ENCODE results near the gene HHLA2.

HHLA2 gene

GRCh38 chr3:108300103-108300849, 3.9 kb downstream of the HHLA2 start:
- DNase-seq (ENCODE audit: low spot score) = no peak

DNA sequence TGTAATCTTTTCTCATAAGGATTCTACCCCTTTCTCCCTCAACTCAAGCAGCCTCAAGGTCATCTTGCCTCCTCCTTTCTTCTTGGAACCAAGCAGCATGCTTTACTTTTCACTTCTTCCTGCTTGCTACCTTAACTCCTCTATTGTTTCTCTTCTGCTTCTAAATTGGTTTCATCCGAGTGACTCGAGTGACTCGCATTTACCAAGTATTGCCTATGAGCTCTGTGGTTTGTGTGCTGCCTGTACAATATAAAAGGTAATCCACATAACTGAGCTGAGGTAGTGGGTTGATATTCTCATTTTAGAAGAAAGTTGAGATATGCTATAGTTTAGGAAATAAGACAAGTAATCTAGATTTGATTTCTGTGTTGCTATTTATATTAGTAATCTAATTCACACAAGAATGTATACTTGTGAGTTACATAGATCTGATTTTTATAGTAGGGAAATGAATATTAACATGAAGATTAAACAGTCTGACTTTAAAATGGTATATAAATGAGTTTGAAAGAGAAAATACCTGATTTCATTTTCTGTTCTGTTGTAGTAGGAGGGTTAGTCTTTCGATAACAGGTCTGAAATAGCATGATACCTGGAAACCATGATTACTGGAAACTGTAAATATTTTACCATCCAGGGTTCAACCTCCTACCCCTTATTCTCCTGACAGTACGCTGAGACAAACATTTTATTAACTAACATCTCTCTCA, 5.5 kb downstream of the HHLA2 start:
- DNase-seq (ENCODE audit: low spot score) = no peak

GRCh38 chr3:108302570-108302969, 6.2 kb downstream of the HHLA2 start:
- no peak for DNase-seq (ENCODE audit: low spot score)

GRCh38 chr3:108305484-108306172, 9.3 kb downstream of the HHLA2 start:
- DNase-seq (ENCODE audit: low spot score) = no peak

- DNase-seq (ENCODE audit: low spot score) = no peak
Measured at GRCh38 chr3:108311797-108312196, 15.4 kb downstream of the HHLA2 start.

DNA sequence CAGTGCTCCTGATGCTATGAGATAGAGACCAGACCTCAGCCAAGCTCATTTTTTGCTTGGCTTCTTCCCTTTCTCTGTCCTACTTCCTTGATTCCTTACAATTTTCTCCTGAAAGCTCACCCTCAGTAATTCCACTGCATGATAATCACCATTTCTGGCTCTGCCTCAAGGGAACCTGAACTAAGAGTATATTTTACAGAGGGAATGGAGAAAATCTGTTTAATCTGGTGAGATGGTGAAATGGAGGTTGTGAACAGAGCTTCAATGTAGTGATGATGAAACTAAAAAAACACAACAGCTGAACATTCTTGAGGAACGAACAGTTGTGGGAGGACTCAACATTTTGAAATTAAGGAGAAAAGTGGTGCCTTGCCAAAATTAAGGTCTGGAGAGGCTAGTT, 16.3 kb downstream of the HHLA2 start:
- no peak for DNase-seq (ENCODE audit: low spot score)

- no peak for DNase-seq (ENCODE audit: low spot score)
Measured at GRCh38 chr3:108315767-108316301, 19.5 kb downstream of the HHLA2 start.

GRCh38 chr3:108319428-108320082, 23.2 kb downstream of the HHLA2 start:
- DNase-seq (ENCODE audit: low spot score) = no peak

- no peak for DNase-seq (ENCODE audit: low spot score)
Measured at GRCh38 chr3:108320746-108321350, 24.5 kb downstream of the HHLA2 start.

DNA sequence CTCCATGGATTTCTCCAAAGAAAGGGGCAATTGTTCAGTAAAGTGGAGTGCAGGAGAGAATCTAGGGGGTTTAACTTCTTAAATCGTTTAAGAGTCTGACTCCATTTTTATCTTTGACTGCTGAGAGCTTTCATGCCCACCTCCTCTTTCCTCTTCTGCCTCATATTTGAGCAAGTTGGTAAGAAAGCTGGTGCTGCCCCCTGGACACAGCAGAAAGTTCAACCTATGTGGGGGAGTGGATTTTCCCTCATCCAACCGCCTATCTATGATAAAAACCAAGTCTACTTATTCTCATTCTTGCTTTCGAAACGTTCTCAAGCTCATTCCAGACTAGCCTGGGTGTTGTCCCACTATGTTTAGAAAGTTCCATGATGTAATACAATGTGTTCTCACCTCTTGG, 26.0 kb downstream of the HHLA2 start:
- no peak for DNase-seq (ENCODE audit: low spot score)

GRCh38 chr3:108324177-108324576, 27.8 kb downstream of the HHLA2 start:
- no peak for DNase-seq (ENCODE audit: low spot score)

DNA sequence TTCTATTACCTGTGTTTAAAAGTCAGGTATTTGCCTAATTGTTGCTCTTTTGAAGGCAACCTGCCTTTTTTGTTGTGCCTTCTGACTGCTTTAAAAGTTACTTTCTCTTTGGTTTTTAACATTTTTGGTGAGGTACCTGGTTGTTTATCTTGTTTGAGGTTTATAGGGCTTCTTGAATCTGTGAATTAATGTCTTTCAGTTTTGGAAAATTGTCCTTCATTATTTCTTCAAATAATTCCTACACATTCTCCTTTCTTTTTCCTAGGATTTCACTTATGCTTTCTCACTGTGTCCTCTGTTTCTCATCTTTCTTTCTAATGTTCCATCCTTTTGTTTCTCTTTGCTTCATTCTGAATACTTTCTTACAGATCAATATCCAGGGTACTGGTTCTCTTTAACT, 30.8 kb downstream of the HHLA2 start:
- no peak for DNase-seq (ENCODE audit: low spot score)

DNA sequence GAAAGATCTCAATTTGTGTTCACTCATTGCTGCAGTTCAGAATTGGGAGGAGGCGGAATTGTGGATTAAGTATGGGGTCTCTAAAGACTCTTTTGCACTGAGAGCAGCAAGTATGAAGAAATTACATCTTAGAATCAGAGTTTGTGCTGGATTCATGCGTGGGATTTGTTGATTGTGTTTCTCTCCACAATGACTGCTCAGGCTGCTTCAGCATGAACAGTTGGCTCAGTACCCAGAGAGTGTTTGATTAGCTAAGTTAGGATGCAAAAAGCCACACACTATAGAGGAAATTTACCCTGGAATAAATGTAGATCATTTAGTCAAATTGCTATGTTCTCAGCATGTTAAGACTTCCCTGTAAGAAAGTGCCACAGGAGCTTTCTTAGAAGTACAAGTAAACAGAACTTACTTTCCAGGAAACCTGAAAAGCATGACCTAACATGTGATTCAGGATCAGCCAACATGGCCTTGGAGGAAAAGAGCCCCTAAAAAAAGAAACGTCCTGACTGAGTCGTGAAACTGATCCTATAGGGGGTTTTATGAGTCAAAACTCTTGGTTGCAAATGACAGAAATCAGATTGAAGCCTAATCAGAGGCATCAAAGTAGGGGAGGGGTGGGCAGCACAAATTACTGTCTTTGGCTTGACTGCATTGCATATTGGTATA, 32.6 kb downstream of the HHLA2 start:
- DNase-seq (ENCODE audit: low spot score) = no peak

DNA sequence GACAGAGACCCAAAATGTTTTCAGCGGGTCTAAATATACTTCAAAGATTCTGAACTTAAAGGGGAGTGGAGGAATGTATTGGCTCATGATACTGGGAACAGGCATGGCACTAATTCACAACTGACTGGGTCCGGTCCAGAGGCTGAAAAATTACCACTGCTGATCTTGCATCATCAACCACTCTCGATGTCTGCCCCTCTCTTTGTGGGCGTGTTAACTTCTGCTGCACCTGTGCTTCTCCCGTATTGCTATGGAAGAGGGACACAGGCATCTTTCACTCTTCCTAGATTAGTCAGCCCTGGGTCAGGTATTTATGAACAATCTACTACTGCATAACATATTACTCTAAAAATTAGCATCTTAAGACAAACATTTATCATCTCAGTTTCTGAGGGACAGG, 33.2 kb downstream of the HHLA2 start:
- DNase-seq (ENCODE audit: low spot score) = no peak

DNA sequence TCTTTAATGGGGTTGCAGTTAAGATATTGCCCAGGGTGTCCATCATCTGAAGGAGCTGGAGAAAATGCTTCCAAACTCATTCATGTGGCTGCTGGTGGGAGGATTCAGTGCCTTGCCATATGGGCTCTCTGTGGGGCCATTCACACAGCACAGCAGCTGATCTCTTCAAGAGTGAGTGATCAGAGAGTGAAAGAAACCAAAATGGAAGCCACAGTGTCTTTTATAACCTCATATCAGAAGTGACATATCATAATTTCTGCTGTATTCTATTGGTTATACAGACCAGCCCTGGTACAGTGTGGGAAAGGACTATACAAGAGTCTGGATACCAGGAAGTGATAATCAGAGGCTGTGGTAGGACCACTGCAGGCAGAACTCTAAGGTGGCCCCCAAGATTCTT, 33.6 kb downstream of the HHLA2 start:
- DNase-seq (ENCODE audit: low spot score) = no peak

DNA sequence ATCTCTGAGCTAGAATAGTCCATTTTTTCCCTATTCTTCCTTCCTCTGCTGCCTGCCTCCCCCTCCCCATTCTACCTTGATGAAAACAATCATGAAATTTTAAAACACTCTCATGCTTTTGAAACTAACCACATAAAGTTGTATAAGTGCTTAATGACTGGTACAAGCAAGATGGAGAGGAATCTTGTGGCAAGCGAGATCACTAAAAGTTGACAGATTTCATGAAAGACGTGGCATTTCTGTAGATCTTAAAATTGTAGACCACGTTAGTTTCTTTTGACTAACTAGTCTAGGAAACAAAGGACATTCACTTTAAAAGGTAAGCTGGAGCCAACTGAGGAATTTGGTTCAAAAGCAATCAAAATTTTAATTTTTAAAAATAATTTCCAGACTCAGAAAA, 35.4 kb downstream of the HHLA2 start:
- DNase-seq (ENCODE audit: low spot score) = no peak

DNA sequence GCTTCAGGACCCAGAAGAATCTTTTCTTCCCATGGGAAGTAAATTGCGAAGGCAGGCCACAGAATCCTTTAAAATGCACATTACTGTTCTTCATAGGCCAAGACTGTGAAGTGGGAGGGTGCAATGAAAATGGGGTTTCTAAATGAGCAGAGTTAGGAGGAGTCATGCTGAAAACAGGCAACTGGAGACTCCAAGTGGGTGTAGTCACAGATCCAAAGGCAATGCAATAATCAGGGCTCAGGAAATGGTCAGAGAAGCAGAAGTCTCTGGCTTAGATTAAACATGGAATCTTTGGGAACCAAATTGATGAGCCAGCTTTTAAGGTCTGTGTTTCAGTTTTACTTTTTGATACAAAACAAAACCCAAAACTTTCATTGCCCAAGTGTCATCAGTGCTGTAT, 37.6 kb downstream of the HHLA2 start:
- DNase-seq (ENCODE audit: low spot score) = no peak

GRCh38 chr3:108334701-108335100, 38.4 kb downstream of the HHLA2 start:
- no peak for DNase-seq (ENCODE audit: low spot score)

DNA sequence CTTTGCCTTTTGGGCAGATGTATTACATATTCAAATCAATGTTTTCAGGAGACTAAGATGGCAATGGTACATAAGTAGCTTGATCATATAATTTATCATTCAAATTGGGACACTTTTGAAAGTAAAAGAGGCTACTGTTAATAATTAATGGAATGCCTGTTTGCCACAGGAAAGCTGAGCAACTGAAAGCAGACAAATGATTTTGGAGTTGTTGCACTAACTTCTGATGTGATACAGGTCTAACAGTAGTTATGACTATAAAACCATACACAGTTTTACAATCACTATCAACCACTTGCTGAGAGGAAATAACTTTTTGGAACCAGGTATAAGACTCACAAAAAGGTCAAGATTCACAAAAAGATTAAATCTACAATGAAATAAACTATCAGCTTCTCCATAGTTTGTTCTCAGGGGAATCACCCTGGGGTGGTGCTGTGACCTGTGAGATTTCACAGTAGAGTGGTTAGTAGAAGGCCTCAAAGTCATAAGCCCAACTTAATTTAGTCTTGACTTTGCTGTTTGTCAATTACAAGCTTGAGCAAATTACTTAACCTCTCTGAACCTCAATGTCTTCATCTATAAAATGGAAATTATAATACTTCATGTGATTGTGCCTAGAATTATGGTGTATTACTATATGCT, 42.7 kb downstream of the HHLA2 start:
- no peak for DNase-seq (ENCODE audit: low spot score)

DNA sequence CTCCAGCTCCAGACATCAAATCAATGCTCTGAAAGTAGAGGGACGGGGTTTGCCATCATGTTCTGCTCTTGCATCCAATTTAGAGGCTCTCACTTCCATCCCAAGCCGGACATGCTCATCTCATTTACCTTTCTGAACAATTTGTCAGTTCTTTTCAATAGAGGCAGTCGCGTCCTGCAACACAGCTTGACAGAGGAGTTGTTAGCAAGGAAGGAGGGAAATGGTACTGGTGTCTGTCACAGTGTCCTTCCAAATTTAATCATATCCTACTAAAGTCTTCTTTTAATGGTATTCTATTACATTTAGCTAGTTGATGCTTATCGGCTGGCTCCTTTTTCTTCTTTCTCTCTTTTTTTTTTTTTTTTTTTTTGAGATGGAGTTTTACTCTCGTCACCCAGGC, 45.6 kb downstream of the HHLA2 start:
- DNase-seq (ENCODE audit: low spot score) = no peak

All from germinal center (tissue), 1 donor.